Measurements from ENCODE around the gene OSBPL2.

The OSBPL2 gene

DNA sequence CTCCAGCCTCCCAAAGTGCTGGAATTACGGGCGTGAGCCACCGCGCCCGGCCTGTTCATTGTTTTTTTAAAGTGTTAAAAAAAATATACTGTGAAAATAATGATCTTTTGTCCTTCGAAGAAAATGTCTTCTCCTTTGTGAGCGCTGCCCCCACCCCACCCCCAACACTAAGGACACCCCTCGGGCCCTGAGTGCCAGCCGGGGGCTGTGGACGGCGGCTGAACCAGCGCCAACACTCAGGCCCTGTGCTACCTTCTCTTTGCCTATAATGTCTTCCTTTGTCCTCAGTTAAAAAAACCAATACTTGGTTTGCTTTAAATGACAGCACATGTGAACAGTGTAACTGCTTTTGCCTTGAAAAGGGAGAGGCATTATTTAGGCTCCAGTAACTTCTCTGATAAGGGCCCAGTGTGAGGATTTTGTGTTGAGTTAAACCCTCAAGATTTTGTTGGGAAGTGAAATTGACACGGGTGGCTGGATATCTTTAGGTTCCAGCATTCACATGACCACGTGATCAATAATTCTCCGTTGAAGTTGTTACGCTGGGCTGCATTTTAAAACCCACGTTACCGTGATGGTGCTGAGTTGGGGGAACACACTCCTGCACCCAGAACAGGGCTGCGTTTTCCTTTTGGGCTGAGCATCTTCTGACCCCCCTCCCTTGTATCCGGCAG, 54.9 kb downstream of the OSBPL2 start:
- Histone ChIP-seq H3K36me3 (peaks cover 31% of the 10 kb centered on the region), H3K9me3 (ENCODE audit: severe bottlenecking) (no peaks in the 10 kb centered on the region), H3K27ac (no peak overlapping the region), H3K27me3 (ENCODE audit: insufficient read depth, low read depth, severe bottlenecking) (no peaks in the 10 kb centered on the region), H3K4me3 (ENCODE audit: low read depth, low read length) (no peak overlapping the region)
- no peak for DNase-seq
- TF ChIP-seq, protein P1, sequence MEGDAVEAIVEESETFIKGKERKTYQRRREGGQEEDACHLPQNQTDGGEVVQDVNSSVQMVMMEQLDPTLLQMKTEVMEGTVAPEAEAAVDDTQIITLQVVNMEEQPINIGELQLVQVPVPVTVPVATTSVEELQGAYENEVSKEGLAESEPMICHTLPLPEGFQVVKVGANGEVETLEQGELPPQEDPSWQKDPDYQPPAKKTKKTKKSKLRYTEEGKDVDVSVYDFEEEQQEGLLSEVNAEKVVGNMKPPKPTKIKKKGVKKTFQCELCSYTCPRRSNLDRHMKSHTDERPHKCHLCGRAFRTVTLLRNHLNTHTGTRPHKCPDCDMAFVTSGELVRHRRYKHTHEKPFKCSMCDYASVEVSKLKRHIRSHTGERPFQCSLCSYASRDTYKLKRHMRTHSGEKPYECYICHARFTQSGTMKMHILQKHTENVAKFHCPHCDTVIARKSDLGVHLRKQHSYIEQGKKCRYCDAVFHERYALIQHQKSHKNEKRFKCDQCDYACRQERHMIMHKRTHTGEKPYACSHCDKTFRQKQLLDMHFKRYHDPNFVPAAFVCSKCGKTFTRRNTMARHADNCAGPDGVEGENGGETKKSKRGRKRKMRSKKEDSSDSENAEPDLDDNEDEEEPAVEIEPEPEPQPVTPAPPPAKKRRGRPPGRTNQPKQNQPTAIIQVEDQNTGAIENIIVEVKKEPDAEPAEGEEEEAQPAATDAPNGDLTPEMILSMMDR (IDR thresholded peaks at IDR 0.05; ENCODE audit: low read depth, low read length): no peak

DNA sequence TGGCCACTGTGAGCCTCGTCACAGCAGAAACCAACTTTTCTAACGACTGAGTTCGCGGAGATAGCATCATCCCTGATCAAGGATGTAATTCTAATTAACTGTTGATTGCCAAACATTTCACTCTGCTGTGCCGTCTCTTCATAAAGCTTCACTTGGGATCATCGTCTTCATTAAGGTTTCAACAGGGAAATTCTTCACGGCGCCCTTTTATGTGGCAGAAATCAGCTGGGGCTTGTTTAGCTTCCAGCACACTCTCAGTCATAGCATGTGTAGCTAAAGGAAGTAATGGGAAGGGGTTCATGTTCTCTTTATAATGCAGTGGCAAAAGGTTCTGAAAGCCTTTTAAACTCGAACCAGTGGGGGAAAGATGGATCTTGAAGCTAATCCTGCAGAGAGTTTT, 55.6 kb downstream of the OSBPL2 start:
- peaks cover 31% of the 10 kb centered on the region for H3K36me3 ChIP-seq
- no peak overlapping the region for H3K4me3 ChIP-seq (ENCODE audit: low read depth, low read length)
- H3K9me3 ChIP-seq (ENCODE audit: severe bottlenecking): no peaks in the 10 kb centered on the region
- TF ChIP-seq, protein P1 (IDR thresholded peaks at IDR 0.05; ENCODE audit: low read depth, low read length): no peak
- no peak for DNase-seq
- no peak overlapping the region for H3K27ac ChIP-seq
- no peaks in the 10 kb centered on the region for H3K27me3 ChIP-seq (ENCODE audit: insufficient read depth, low read depth, severe bottlenecking)

DNA sequence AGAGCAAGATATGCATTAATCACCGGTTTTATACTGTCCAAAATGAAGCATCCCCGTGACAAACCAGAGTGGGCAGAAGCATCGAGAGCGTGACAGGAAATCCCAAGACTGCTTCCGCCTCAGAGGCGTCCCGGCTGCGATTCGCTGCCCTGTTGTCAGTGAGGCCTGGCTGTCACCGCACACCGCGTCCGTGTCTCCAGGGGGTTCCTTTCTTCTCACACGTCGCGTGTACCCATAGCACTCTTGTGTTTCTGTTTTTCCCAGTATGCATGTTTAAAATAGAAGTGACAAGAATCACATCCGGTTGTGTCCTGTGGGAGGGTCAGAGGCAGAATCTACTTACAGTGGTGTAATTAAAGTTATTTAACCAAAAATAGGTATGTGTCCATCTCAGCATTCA, 56.2 kb downstream of the OSBPL2 start:
- no peak for DNase-seq
- Histone ChIP-seq H3K27ac (no peak overlapping the region), H3K9me3 (ENCODE audit: severe bottlenecking) (no peaks in the 10 kb centered on the region), H3K4me3 (ENCODE audit: low read depth, low read length) (no peak overlapping the region), H3K36me3 (peaks cover 27% of the 10 kb centered on the region), H3K27me3 (ENCODE audit: insufficient read depth, low read depth, severe bottlenecking) (no peaks in the 10 kb centered on the region)
- TF ChIP-seq, protein P1 (IDR thresholded peaks at IDR 0.05; ENCODE audit: low read depth, low read length): no peak

DNA sequence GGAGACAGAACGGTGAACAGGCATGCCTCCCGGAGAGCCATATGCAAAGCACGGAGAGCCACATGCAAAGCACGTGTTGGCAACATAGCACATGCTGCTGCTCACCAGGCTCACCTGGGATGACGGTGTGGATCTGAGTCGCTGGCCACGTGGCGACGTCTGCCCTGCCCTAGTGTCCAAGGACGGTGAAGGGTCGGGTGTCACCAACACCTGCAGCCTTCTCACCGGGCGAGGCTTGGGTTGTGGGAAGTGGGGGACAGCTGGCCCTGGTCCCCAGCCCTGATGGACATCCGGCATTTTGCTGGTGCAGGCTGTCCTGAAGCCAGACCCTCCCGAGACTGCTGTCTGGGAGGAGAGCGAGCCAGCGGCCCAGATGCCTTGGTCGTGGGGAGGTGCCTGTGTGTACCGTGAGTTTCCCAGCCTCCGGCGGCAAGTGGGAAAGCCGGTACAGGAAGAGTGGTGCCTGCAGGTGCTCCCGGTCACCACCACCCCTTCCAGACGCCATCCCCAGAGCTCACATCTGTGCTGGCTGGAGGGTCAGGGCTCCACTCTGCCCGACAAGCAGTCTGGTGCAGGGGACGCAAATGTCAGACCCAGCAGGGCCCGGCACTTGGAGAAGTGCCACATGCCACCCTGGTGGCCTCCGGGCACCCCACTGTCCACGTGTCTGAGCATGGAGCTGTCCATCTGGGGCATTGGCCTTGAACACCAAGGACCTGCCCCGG, 58.6 kb downstream of the OSBPL2 start:
- TF ChIP-seq, protein P1 (IDR thresholded peaks at IDR 0.05; ENCODE audit: low read depth, low read length): no peak
- no peak for DNase-seq
- H3K36me3 ChIP-seq: peaks cover 19% of the 10 kb centered on the region
- H3K4me3 ChIP-seq (ENCODE audit: low read depth, low read length): no peak overlapping the region
- no peaks in the 10 kb centered on the region for H3K27me3 ChIP-seq (ENCODE audit: insufficient read depth, low read depth, severe bottlenecking)
- no peak overlapping the region for H3K27ac ChIP-seq
- no peaks in the 10 kb centered on the region for H3K9me3 ChIP-seq (ENCODE audit: severe bottlenecking)

DNA sequence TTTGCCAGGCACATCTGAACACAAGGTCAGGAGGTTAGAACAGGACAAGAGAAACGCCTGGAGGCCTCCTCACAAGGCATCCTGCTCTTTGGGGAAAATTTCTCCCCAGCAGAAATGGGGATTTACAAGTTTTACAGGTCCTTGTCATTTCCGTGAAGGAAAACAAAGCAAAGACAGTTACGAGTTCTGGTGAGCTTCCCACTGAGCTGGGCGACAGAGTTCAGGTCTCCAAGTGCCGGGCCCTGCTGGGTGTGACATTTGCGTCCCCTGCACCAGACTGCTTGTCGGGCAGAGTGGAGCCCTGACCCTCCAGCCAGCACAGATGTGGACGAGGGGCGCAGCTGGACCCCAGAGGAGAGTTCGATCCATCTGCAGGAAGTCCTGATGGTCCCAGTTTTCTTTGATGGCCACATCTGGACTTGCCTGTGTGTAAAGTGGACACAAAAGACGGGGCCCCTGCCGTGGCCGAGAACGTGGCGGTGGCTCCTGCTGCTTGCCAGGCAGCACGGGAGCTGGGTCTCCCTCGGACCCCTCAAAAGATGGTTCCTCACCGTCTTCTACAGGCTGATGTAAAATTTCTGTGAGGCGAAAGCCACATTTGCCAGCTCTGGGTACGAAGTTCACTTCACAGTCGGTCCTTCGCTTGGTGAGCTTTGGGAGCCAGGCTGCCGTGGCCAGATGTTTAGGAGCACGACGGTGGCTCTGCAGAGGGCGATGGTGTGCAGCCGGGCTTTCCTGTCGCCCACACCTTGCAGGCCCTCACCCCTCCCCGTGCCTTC, 59.3 kb downstream of the OSBPL2 start:
- Histone ChIP-seq H3K4me3 (ENCODE audit: low read depth, low read length) (no peak overlapping the region), H3K27ac (no peak overlapping the region), H3K27me3 (ENCODE audit: insufficient read depth, low read depth, severe bottlenecking) (no peaks in the 10 kb centered on the region), H3K36me3 (peaks cover 14% of the 10 kb centered on the region; the same call in 1 of the 2 replicates), H3K9me3 (ENCODE audit: severe bottlenecking) (no peaks in the 10 kb centered on the region)
- no peak for DNase-seq
- TF ChIP-seq, protein P1 (IDR thresholded peaks at IDR 0.05; ENCODE audit: low read depth, low read length): no peak

Data from WERI-Rb-1 (cell line).